ENCODE results near the gene FRMD4A.

- TF ChIP-seq CTCF (IDR thresholded peaks at IDR 0.05; ENCODE audit: insufficient read depth, low read length, poor library complexity, severe bottlenecking) (no peak), EZH2phosphoT487 (conservative IDR thresholded peaks at IDR 0.05; ENCODE audit: low read length) (no peak)
Observed at GRCh38 chr10:13788711-13789447, 541.8 kb downstream of the FRMD4A start.

Measured in SU-DHL-6 (cell line).